Aortic smooth muscle cell (primary cell): Measurements from ENCODE around the gene C17orf100. TPM values are rescaled to one million over a fixed set of nuclear protein-coding genes. Genes with fewer than 3 reads are reported as not detected.

Experiments
- total RNA-seq: library from RNA; depleted of rRNA; stranded (reverse); fragments of >200 nt; gene quantifications from 2 replicates; pipeline ENCODE4 v1.2.3, GENCODE V29; 2014

Gene C17orf100
- total RNA-seq = 0.37 and 0.40 TPM in 2 replicates

GRCh38 chr17:6651354-6651918, at the start of gene C17orf100, which contains the start of gene MED31:
C17orf100 (plus strand) TSS chr17:6651762; CDS start chr17:6651914, 152 bp downstream.
MED31 (minus strand) TSS chr17:6651605; CDS start chr17:6651528, 77 bp downstream.

GRCh38 chr17:6640536-6641246, 10.9 kb upstream of the C17orf100 start, which contains the start of the genes KIAA0753 and TXNDC17:
KIAA0753 (minus strand) TSS chr17:6640711; CDS start chr17:6635103, 5,608 bp downstream.
TXNDC17 (plus strand) TSS chr17:6641060; CDS start chr17:6641083, 23 bp downstream.

Other genes with a start within 250 kb of the C17orf100 start
- gene AIPL1, start 216.6 kb upstream of the C17orf100 start, total RNA-seq = 0.06 and 0.13 TPM in 2 replicates
- gene PIMREG, start 207.3 kb upstream of the C17orf100 start, total RNA-seq = 17.6 and 32.2 TPM in 2 replicates
- 2.3 and 2.5 TPM in 2 replicates for gene PITPNM3, start 95.2 kb upstream of the C17orf100 start, total RNA-seq
- gene KIAA0753, start 11.1 kb upstream of the C17orf100 start, total RNA-seq = 9.1 and 12.1 TPM in 2 replicates
- 98.9 and 115 TPM in 2 replicates for gene TXNDC17, start 10.7 kb upstream of the C17orf100 start, total RNA-seq
- 9.8 and 10.1 TPM in 2 replicates for gene MED31, start 157 bp upstream of the C17orf100 start, total RNA-seq
- not detected in 2 replicates for gene SLC13A5, start 61.6 kb downstream of the C17orf100 start, total RNA-seq
- gene XAF1, start 104.3 kb downstream of the C17orf100 start, total RNA-seq = 26.8 and 31.7 TPM in 2 replicates
- gene FBXO39, start 124.5 kb downstream of the C17orf100 start, total RNA-seq = 0.37 and 0.40 TPM in 2 replicates
- not detected in 2 replicates for gene TEKT1, start 180.0 kb downstream of the C17orf100 start, total RNA-seq